Body of pancreas (tissue), 4 donors: ENCODE data around the gene ADCY6. TPM values are rescaled to one million over a fixed set of nuclear protein-coding genes. Genes with fewer than 3 reads are reported as not detected.

Experiments used
- ATAC-seq: fragments of 150-250 bp; one replicate; pipeline ENCODE4 v1.9.1; 2016
- DNase-seq, 4 donors: peaks; one replicate each; pipeline ENCODE4 v3.0.0-alpha.2; 2019
- H3K27ac ChIP-seq, 4 donors: fragments of 200-600 bp; sonication (generic); 1 replicate in 3 of 4; 2 replicates in 1 of 4; pipeline versions ENCODE4 v1.5.1 to v1.6.1; 2016 to 2019; ENCODE audit warnings: mild to moderate bottlenecking in 1 of 4, mixed read lengths in 1 of 4, moderate library complexity in 1 of 4
- H3K27me3 ChIP-seq, 2 donors: fragments of 200-600 bp; sonication (generic); one replicate each; pipeline ENCODE4 v1.6.0; 2016; ENCODE audit warnings: mild to moderate bottlenecking in 1 of 2
- H3K36me3 ChIP-seq, 2 donors: fragments of 200-600 bp; sonication (generic); replicated peaks in 1 of 2; 2 replicates each; pipeline ENCODE4 v1.5.1; 2016; ENCODE audit warnings: low read depth in 2 of 2; ENCODE audit not compliant: insufficient read depth in 1 of 2
- H3K4me1 ChIP-seq: fragments of 200-600 bp; sonication (generic); one replicate; pipeline ENCODE4 v1.6.0; 2016
- H3K4me3 ChIP-seq, 2 donors: fragments of 200-600 bp; sonication (generic); 1 replicate in 1 of 2; 2 replicates in 1 of 2; pipeline ENCODE4 v1.5.1; 2016 to 2019
- H3K9me3 ChIP-seq, 3 donors: fragments of 200-600 bp; sonication (generic); 1 replicate in 2 of 3; 2 replicates in 1 of 3; pipeline ENCODE4 v1.5.1; 2016
- CTCF ChIP-seq, 7 experiments: fragments of 450-650 bp in 4 of 7; fragments of 200-600 bp in 3 of 7; sonication (generic) in 3 of 7; IDR thresholded peaks; one replicate each; pipeline ENCODE4 v1.5.1; 2016 to 2019; ENCODE audit warnings: antibody characterized with exemption in 7 of 7
- POLR2A ChIP-seq, 3 donors: fragments of 450-650 bp; IDR thresholded peaks; one replicate each; pipeline ENCODE4 v1.6.1; 2016; ENCODE audit warnings: antibody characterized with exemption in 3 of 3, mild to moderate bottlenecking in 2 of 3
- WGBS, 2 donors: methylation state at CpG; one replicate each; pipeline ENCODE4 v1.1.5; 2017; 5-methylcytosine and 5-hydroxymethylcytosine counted together
- intact Hi-C: fragments of 100-400 bp; cut with DNase I; formaldehyde crosslinking; loops from one replicate; pipeline ENCODE4 v1.15.1; 2023
- total RNA-seq, 2 donors: library from RNA; depleted of rRNA; stranded (reverse); fragments of >200 nt; gene quantifications; one replicate each; pipeline ENCODE4 v1.1.0, GENCODE V29; 2016

The ADCY6 gene
- total RNA-seq, 2 donors from 2014 or later: 38.6 to 59.1 TPM

GRCh38 chr12:48828841-48829575 is 40.1 kb upstream of the ADCY6 start:
- Histone ChIP-seq H3K9me3 (no peaks in the 10 kb centered on the region), H3K4me3 (no peak overlapping the region), H3K4me1 (no peaks in the 10 kb centered on the region), H3K27ac (no peak overlapping the region), H3K36me3 (peaks cover 0 to 44% of the 10 kb centered on the region in 2 donors), H3K27me3 (no peaks in the 10 kb centered on the region)
- no peak for DNase-seq
- TF ChIP-seq CTCF (IDR thresholded peaks at IDR 0.05): no peak
- no peak for TF ChIP-seq POLR2A (IDR thresholded peaks at IDR 0.05)
- intact Hi-C loops: no loop called here
- WGBS, 2 donors: 89 to 94% methylated on average over 16 of the region's 16 CpGs
- ATAC-seq: no peak

GRCh38 chr12:48828293-48828692 is 39.4 kb upstream of the ADCY6 start:
- TF ChIP-seq CTCF (IDR thresholded peaks at IDR 0.05): no peak
- TF ChIP-seq POLR2A (IDR thresholded peaks at IDR 0.05): no peak
- Histone ChIP-seq H3K9me3 (no peaks in the 10 kb centered on the region), H3K4me3 (no peak overlapping the region), H3K4me1 (no peaks in the 10 kb centered on the region), H3K27ac (no peak overlapping the region), H3K27me3 (no peaks in the 10 kb centered on the region), H3K36me3 (peaks cover 0 to 37% of the 10 kb centered on the region in 2 donors)
- intact Hi-C loops: no loop called here
- WGBS, 2 donors: 74 to 75% methylated on average over 2 of the region's 2 CpGs
- DNase-seq: no peak
- ATAC-seq: no peak

GRCh38 chr12:48827513-48828096 is 38.7 kb upstream of the ADCY6 start:
- no peaks in the 10 kb centered on the region for H3K9me3 ChIP-seq
- intact Hi-C loops: no loop called here
- no peaks in the 10 kb centered on the region for H3K4me1 ChIP-seq
- ATAC-seq (no peak), DNase-seq (no peak)
- peaks cover 0 to 31% of the 10 kb centered on the region in 2 donors for H3K36me3 ChIP-seq
- no peak overlapping the region for H3K27ac ChIP-seq
- H3K27me3 ChIP-seq: no peaks in the 10 kb centered on the region
- 83 to 94% methylated on average over 1 to 12 of the region's 17 CpGs for WGBS, 2 donors
- H3K4me3 ChIP-seq: no peak overlapping the region
- TF ChIP-seq POLR2A (IDR thresholded peaks at IDR 0.05) (no peak), CTCF (IDR thresholded peaks at IDR 0.05) (no peak)

GRCh38 chr12:48827026-48827425 is 38.1 kb upstream of the ADCY6 start:
- ATAC-seq (no peak), DNase-seq (no peak)
- H3K36me3 ChIP-seq: peaks cover 0 to 26% of the 10 kb centered on the region in 2 donors
- TF ChIP-seq POLR2A (IDR thresholded peaks at IDR 0.05): no peak
- no peak for TF ChIP-seq CTCF (IDR thresholded peaks at IDR 0.05)
- WGBS, 2 donors: 59 to 77% methylated on average over 4 to 8 of the region's 8 CpGs
- no peak overlapping the region for H3K27ac ChIP-seq
- intact Hi-C loops: no loop called here
- no peaks in the 10 kb centered on the region for H3K27me3 ChIP-seq
- no peaks in the 10 kb centered on the region for H3K9me3 ChIP-seq
- H3K4me3 ChIP-seq: no peak overlapping the region
- no peaks in the 10 kb centered on the region for H3K4me1 ChIP-seq
